ENCODE data around the gene ZBTB2.

The ZBTB2 gene

DNA sequence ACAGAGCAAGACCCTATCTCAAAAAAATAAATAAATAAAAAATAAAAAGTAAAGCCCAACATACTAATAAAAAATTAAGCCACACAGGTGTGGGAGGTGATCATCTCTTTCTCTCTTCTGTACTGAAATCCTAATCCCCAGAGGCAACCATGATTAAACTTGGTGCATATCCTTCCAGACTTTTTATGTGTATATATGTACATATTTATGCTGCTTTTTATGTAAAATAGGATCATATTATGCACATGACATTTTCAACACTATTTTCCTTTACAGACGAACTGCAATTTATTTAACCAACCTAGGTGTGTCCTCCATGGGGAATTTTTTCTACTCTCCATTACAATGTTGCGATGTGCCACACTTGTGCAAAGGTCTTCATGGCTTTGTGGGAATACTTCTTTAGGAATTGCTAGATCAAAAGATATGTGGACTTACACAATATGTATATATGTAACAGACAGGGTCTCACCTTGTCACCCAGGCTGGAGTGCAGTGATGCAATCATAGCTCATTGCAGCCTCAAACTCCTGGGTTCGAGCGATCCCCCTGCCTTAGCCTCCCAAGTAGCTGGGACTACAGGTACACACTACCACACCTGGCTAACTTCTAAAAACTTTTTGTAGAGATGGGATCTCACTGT, 36.9 kb upstream of the ZBTB2 start:
- H3K9ac ChIP-seq (ENCODE audit: low read length in 2 of 2) = no peak overlapping the region
- no peaks in the 10 kb centered on the region for H3K27me3 ChIP-seq (ENCODE audit: control insufficient read depth in 1 of 2, insufficient read depth in 2 of 2, low read length in 2 of 2)
- no peak overlapping the region for H3K27ac ChIP-seq (ENCODE audit: low read length)
- H3K36me3 ChIP-seq (ENCODE audit: control insufficient read depth in 2 of 2, insufficient read depth in 2 of 2, low read length in 2 of 2) = peaks cover 19 to 25% of the 10 kb centered on the region in 2 donors
- no peak overlapping the region for H3K4me3 ChIP-seq (ENCODE audit: low read length in 2 of 2)
- H3K9me3 ChIP-seq (ENCODE audit: control insufficient read depth in 2 of 2, low read length in 2 of 2) = no peaks in the 10 kb centered on the region
- no peaks in the 10 kb centered on the region for H3K4me1 ChIP-seq (ENCODE audit: control insufficient read depth, insufficient read depth, low read length)

DNA sequence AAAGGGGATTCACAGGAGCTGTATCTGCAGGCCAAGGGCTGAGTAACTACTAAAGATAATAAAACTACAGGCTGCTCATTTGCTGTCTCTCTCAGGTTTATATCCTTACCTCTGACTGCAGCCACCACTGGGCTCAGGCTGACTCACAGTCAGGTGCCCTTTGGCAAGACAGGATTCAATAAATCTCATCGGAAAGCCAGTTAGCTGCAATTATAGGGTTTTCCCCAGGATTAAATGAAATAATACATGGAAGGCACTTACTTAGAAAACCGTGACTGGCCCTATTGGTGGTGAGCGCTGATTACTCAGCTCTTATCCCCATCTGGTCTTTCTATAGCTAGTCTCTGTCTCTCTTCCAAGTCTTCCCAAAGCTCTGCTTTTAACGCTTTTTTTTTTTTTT, 34.2 kb upstream of the ZBTB2 start:
- Histone ChIP-seq H3K9me3 (ENCODE audit: control insufficient read depth in 2 of 2, low read length in 2 of 2) (no peaks in the 10 kb centered on the region), H3K4me3 (ENCODE audit: low read length in 2 of 2) (no peak overlapping the region), H3K36me3 (ENCODE audit: control insufficient read depth in 2 of 2, insufficient read depth in 2 of 2, low read length in 2 of 2) (peaks cover 11% of the 10 kb centered on the region in 2 donors), H3K4me1 (ENCODE audit: control insufficient read depth, insufficient read depth, low read length) (no peaks in the 10 kb centered on the region), H3K9ac (ENCODE audit: low read length in 2 of 2) (no peak overlapping the region), H3K27ac (ENCODE audit: low read length) (no peak overlapping the region), H3K27me3 (ENCODE audit: control insufficient read depth in 1 of 2, insufficient read depth in 2 of 2, low read length in 2 of 2) (no peaks in the 10 kb centered on the region)

DNA sequence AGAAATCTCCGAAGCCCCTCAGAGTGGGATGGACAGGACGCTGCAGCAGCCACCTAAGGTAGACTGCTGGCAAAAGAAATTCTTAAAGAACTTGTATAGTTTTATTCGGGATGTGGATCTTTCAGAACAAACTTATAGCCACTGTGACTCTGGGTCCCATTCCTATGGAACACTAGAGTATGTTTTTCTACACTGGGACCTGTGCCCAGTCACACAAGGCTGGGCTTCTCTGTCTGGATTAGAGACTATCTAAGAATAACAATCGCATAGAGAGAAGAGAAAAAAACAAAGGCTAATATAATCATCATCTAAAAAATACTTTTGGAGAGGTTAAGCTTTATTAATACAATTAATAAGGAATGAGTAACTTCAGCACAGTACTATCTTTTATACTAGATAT, 31.6 kb upstream of the ZBTB2 start:
- Histone ChIP-seq H3K36me3 (ENCODE audit: control insufficient read depth in 2 of 2, insufficient read depth in 2 of 2, low read length in 2 of 2) (peaks cover 9 to 10% of the 10 kb centered on the region in 2 donors), H3K9ac (ENCODE audit: low read length in 2 of 2) (no peak overlapping the region), H3K4me1 (ENCODE audit: control insufficient read depth, insufficient read depth, low read length) (no peaks in the 10 kb centered on the region)

DNA sequence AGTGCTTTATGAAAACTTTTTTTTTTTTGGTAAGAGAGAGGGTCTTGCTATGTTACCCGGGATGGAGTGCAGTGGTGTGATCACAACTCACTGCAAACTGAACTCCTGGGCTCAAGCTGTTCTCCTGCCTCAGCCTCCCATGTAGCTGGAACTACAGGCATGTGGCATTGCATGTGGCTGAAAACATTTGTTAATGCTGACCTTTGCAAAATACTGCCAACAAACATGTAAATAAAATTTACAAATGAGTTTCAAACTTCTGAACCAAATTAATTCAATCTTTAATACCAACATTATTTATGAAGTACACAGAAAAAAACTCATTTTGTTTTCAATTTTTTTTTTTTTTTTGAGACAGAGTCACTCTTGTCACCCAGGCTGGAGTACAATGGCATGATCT, 26.1 kb upstream of the ZBTB2 start:
- Histone ChIP-seq H3K4me1 (ENCODE audit: control insufficient read depth, insufficient read depth, low read length) (no peaks in the 10 kb centered on the region), H3K27ac (ENCODE audit: low read length) (no peak overlapping the region), H3K9me3 (ENCODE audit: control insufficient read depth in 2 of 2, low read length in 2 of 2) (no peaks in the 10 kb centered on the region), H3K36me3 (ENCODE audit: control insufficient read depth in 2 of 2, insufficient read depth in 2 of 2, low read length in 2 of 2) (peaks cover 10 to 25% of the 10 kb centered on the region in 2 donors), H3K9ac (ENCODE audit: low read length in 2 of 2) (no peak overlapping the region), H3K27me3 (ENCODE audit: control insufficient read depth in 1 of 2, insufficient read depth in 2 of 2, low read length in 2 of 2) (no peaks in the 10 kb centered on the region), H3K4me3 (ENCODE audit: low read length in 2 of 2) (no peak overlapping the region)

More for the DNA sequence above, 31.6 kb upstream of the ZBTB2 start:
- H3K27ac ChIP-seq (ENCODE audit: low read length) = no peak overlapping the region
- H3K9me3 ChIP-seq (ENCODE audit: control insufficient read depth in 2 of 2, low read length in 2 of 2) = no peaks in the 10 kb centered on the region
- no peaks in the 10 kb centered on the region for H3K27me3 ChIP-seq (ENCODE audit: control insufficient read depth in 1 of 2, insufficient read depth in 2 of 2, low read length in 2 of 2)
- H3K4me3 ChIP-seq (ENCODE audit: low read length in 2 of 2) = no peak overlapping the region

DNA sequence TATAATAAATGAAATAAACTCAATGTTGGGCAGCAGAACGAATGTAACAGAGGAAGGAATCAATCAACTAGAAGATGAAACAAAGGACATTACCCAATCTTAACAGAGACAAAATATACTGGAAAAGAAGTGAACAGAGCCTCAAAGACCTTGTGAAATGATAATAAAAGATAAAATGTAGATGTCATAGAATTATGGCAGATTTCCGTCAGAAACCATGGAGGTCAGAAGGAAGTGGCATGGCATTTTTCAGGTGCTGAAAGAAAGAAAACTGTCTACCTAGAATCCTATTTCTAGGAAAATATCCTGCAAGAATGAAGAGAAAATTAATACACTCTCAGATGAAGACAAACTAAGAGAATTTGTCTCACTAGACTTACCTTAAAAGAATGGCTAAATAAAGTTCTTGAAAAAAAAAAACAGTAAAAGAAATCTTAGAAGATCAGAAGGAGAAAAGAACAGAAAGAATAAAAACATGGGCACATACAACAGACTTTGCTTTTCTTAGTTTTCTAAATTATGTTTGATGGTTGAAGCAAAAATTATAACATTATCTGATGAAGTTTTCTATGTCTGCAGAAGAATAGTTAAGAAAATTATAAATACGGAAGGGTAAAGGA, 23.4 kb upstream of the ZBTB2 start:
- Histone ChIP-seq H3K4me3 (ENCODE audit: low read length in 2 of 2) (no peak overlapping the region), H3K36me3 (ENCODE audit: control insufficient read depth in 2 of 2, insufficient read depth in 2 of 2, low read length in 2 of 2) (peaks cover 10 to 34% of the 10 kb centered on the region in 2 donors), H3K9me3 (ENCODE audit: control insufficient read depth in 2 of 2, low read length in 2 of 2) (no peaks in the 10 kb centered on the region), H3K9ac (ENCODE audit: low read length in 2 of 2) (no peak overlapping the region), H3K27me3 (ENCODE audit: control insufficient read depth in 1 of 2, insufficient read depth in 2 of 2, low read length in 2 of 2) (no peaks in the 10 kb centered on the region), H3K27ac (ENCODE audit: low read length) (no peak overlapping the region), H3K4me1 (ENCODE audit: control insufficient read depth, insufficient read depth, low read length) (no peaks in the 10 kb centered on the region)

DNA sequence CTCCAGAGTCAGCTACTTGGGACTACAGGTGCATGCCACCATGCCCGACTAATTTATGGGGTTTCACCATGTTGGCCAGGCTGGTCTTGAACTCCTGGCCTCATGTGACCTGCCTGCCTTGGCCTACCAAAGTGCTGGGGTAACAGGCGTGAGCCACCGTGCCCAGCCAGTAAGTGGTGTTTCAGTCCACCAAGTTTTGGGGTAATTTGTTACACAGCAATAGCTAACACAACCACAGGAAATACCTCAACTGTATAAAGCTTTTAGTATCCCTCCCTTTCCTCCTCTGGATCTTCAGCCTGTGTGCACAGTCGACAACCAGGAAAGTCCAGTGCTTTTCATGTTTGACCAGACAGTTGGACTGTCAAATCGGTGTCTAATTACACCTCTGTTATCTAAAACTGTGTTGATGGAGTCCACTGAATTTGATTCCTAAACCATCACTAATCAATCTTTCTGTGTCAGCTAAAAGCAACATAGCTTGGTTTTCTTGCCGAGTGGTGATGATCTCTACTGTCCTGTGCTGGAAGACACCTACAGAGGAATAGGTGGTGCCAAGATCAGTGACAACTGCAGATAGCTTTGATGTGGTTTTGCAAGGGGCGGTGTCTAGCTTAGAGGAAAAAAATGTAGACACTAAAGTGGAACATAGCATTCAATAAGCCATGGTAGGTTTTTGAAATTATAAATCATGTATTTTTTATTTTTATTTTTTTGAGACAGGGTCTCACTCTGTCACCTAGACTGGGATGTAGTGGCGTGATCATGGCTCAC, 22.2 kb upstream of the ZBTB2 start:
- Histone ChIP-seq H3K36me3 (ENCODE audit: control insufficient read depth in 2 of 2, insufficient read depth in 2 of 2, low read length in 2 of 2) (peaks cover 10 to 34% of the 10 kb centered on the region in 2 donors), H3K27ac (ENCODE audit: low read length) (no peak overlapping the region), H3K9ac (ENCODE audit: low read length in 2 of 2) (no peak overlapping the region), H3K4me1 (ENCODE audit: control insufficient read depth, insufficient read depth, low read length) (no peaks in the 10 kb centered on the region), H3K27me3 (ENCODE audit: control insufficient read depth in 1 of 2, insufficient read depth in 2 of 2, low read length in 2 of 2) (no peaks in the 10 kb centered on the region), H3K9me3 (ENCODE audit: control insufficient read depth in 2 of 2, low read length in 2 of 2) (no peaks in the 10 kb centered on the region), H3K4me3 (ENCODE audit: low read length in 2 of 2) (no peak overlapping the region)

DNA sequence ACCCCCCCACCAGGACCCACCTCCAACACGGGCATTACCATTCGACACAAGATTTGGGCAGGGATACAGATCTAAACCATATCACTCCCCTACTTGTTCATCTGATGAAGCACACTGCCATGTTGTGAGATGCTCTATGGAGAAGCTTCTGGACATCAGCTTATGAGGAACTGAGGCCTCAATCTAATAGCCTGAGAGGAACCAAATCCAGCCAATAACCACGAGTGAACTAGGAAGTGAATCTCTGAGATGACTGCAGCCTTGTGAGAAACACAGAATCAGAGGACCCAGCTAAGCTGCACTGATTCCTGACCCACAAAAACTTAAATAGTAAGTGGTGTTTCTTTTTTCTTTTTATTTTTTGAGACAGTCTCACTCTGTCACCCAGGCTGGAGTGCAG, 21.6 kb upstream of the ZBTB2 start:
- peaks cover 12 to 35% of the 10 kb centered on the region in 2 donors for H3K36me3 ChIP-seq (ENCODE audit: control insufficient read depth in 2 of 2, insufficient read depth in 2 of 2, low read length in 2 of 2)

DNA sequence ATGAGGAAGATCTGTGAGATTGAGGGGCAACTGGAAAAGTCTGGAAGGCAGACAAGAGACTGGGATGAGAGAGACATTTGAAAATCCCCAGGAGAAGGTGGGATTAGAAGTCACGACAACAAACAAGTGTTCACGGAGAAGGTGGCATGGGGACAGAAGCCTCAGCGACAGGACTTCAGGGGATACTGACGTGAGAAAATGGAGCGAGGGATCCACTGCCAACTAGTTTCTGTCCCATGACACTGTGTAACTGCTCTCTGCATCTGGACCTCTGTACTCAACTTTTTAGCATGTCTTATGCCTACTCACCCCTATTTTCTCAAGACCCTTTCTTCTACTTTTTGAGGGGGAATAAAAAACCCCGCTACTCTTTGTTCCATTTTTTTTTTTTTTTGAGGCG, 18.3 kb upstream of the ZBTB2 start:
- Histone ChIP-seq H3K27me3 (ENCODE audit: control insufficient read depth in 1 of 2, insufficient read depth in 2 of 2, low read length in 2 of 2) (no peaks in the 10 kb centered on the region), H3K36me3 (ENCODE audit: control insufficient read depth in 2 of 2, insufficient read depth in 2 of 2, low read length in 2 of 2) (peaks cover 6 to 25% of the 10 kb centered on the region in 2 donors), H3K4me1 (ENCODE audit: control insufficient read depth, insufficient read depth, low read length) (no peaks in the 10 kb centered on the region), H3K9ac (ENCODE audit: low read length in 2 of 2) (no peak overlapping the region), H3K4me3 (ENCODE audit: low read length in 2 of 2) (no peak overlapping the region), H3K9me3 (ENCODE audit: control insufficient read depth in 2 of 2, low read length in 2 of 2) (no peaks in the 10 kb centered on the region), H3K27ac (ENCODE audit: low read length) (no peak overlapping the region)

More for the DNA sequence above, 21.6 kb upstream of the ZBTB2 start:
- no peak overlapping the region for H3K4me3 ChIP-seq (ENCODE audit: low read length in 2 of 2)
- H3K9me3 ChIP-seq (ENCODE audit: control insufficient read depth in 2 of 2, low read length in 2 of 2) = no peaks in the 10 kb centered on the region
- H3K4me1 ChIP-seq (ENCODE audit: control insufficient read depth, insufficient read depth, low read length) = no peaks in the 10 kb centered on the region
- no peak overlapping the region for H3K27ac ChIP-seq (ENCODE audit: low read length)
- no peak overlapping the region for H3K9ac ChIP-seq (ENCODE audit: low read length in 2 of 2)
- H3K27me3 ChIP-seq (ENCODE audit: control insufficient read depth in 1 of 2, insufficient read depth in 2 of 2, low read length in 2 of 2) = no peaks in the 10 kb centered on the region

DNA sequence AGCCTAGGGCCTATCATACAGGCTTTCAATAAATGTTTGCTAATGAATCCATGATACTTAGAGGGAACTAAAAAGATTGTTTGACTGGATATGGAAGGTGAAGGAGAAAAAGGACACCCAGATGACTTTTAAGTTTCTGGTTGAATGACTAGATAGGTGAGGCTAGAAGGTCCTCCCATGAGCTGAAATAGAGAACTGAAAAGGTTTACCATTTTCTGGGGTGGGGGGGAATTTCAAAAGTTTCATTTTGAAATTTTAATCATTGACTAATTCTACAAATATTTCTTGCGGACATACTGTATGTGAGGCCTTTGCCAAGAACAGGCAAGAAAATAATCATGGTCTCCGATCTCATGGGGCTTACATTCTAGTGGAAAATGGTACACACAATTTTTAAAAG, 17.9 kb upstream of the ZBTB2 start:
- peaks cover 6 to 25% of the 10 kb centered on the region in 2 donors for H3K36me3 ChIP-seq (ENCODE audit: control insufficient read depth in 2 of 2, insufficient read depth in 2 of 2, low read length in 2 of 2)
- H3K9me3 ChIP-seq (ENCODE audit: control insufficient read depth in 2 of 2, low read length in 2 of 2) = no peaks in the 10 kb centered on the region
- no peak overlapping the region for H3K27ac ChIP-seq (ENCODE audit: low read length)
- H3K9ac ChIP-seq (ENCODE audit: low read length in 2 of 2) = no peak overlapping the region
- H3K4me3 ChIP-seq (ENCODE audit: low read length in 2 of 2) = no peak overlapping the region
- no peaks in the 10 kb centered on the region for H3K27me3 ChIP-seq (ENCODE audit: control insufficient read depth in 1 of 2, insufficient read depth in 2 of 2, low read length in 2 of 2)
- no peaks in the 10 kb centered on the region for H3K4me1 ChIP-seq (ENCODE audit: control insufficient read depth, insufficient read depth, low read length)

DNA sequence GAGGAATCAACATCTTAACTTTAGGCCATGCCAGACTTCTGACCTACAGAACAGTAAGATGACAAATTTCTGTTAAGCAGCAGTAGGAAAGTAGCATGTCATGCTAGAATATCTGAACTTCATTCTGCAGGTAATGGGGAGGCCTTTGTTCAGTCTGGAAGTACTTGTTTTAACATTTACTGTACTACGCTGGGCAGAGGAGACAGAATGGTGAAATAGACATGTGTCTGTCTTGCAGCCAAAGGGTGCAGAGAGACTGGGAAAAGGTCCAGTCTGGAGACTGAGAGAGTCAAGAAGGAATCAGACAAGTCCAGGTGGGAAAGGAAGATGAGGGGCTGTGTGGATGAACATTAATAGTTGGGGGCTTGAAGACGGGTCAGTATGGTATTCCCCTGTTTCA, 17.5 kb upstream of the ZBTB2 start:
- H3K4me1 ChIP-seq (ENCODE audit: control insufficient read depth, insufficient read depth, low read length) = no peaks in the 10 kb centered on the region
- H3K9ac ChIP-seq (ENCODE audit: low read length in 2 of 2) = no peak overlapping the region

DNA sequence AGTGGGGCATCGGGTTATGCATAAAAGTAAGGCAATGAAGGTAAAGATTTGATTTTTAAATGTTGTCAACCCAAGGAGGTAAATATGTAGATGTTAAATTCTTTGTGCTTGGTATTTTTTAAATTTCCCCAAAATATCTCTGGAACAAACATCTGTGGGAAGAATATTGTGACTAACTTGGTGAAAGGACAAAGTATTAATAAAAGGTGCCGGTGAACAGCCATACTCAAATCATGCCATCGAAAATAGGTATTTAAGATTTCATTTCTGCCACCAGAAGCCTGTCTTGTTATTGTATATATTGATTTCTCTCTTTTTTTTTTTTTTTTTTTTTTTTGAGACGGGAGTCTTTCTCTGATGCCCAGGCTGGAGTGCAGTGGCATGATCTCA, 12.6 kb upstream of the ZBTB2 start:
- H3K27me3 ChIP-seq (ENCODE audit: control insufficient read depth in 1 of 2, insufficient read depth in 2 of 2, low read length in 2 of 2) = no peaks in the 10 kb centered on the region
- no peak overlapping the region for H3K4me3 ChIP-seq (ENCODE audit: low read length in 2 of 2)
- H3K27ac ChIP-seq (ENCODE audit: low read length) = no peak overlapping the region
- no peaks in the 10 kb centered on the region for H3K4me1 ChIP-seq (ENCODE audit: control insufficient read depth, insufficient read depth, low read length)
- peaks cover 2 to 12% of the 10 kb centered on the region in 2 donors for H3K36me3 ChIP-seq (ENCODE audit: control insufficient read depth in 2 of 2, insufficient read depth in 2 of 2, low read length in 2 of 2)
- H3K9ac ChIP-seq (ENCODE audit: low read length in 2 of 2) = no peak overlapping the region
- no peaks in the 10 kb centered on the region for H3K9me3 ChIP-seq (ENCODE audit: control insufficient read depth in 2 of 2, low read length in 2 of 2)

More for the DNA sequence above, 17.5 kb upstream of the ZBTB2 start:
- Histone ChIP-seq H3K4me3 (ENCODE audit: low read length in 2 of 2) (no peak overlapping the region), H3K36me3 (ENCODE audit: control insufficient read depth in 2 of 2, insufficient read depth in 2 of 2, low read length in 2 of 2) (peaks cover 6 to 25% of the 10 kb centered on the region in 2 donors), H3K9me3 (ENCODE audit: control insufficient read depth in 2 of 2, low read length in 2 of 2) (no peaks in the 10 kb centered on the region), H3K27me3 (ENCODE audit: control insufficient read depth in 1 of 2, insufficient read depth in 2 of 2, low read length in 2 of 2) (no peaks in the 10 kb centered on the region), H3K27ac (ENCODE audit: low read length) (no peak overlapping the region)

All from stomach smooth muscle (tissue), 2 donors.